CD14-positive monocyte (primary cell): ENCODE results near the gene MOB3B. TPM values are rescaled to one million over a fixed set of nuclear protein-coding genes. Genes with fewer than 3 reads are reported as not detected.

ENCODE experiments used
- DNase-seq, 3 donors: peaks; one replicate each; pipeline ENCODE4 v3.0.0-alpha.2; 2011 to 2022
- H2AFZ ChIP-seq: 2 replicates; pipeline ENCODE4 v1.6.0; 2012; ENCODE audit warnings: mild to moderate bottlenecking, low read depth, low read length, inconsistent platforms; ENCODE audit not compliant: insufficient read depth, poor library complexity, severe bottlenecking
- H3K27ac ChIP-seq, 2 donors: 1 replicate in 1 of 2; 2 replicates in 1 of 2; pipeline ENCODE4 v1.5.1; 2012 to 2013; ENCODE audit warnings: low read length in 2 of 2, control low read depth in 1 of 2, inconsistent platforms in 1 of 2, low read depth in 1 of 2, mild to moderate bottlenecking in 1 of 2
- H3K27me3 ChIP-seq, 2 donors: one replicate each; pipeline versions ENCODE4 v1.6.0 to v1.6.1; 2011 to 2013; ENCODE audit warnings: low read length in 2 of 2; ENCODE audit not compliant: control insufficient read depth in 2 of 2, insufficient read depth in 2 of 2
- H3K36me3 ChIP-seq, 2 donors: replicated peaks in 1 of 2; 1 replicate in 1 of 2; 2 replicates in 1 of 2; pipeline versions ENCODE4 v1.5.1 to v1.6.1; 2012 to 2013; ENCODE audit warnings: low read length in 2 of 2, control low read depth in 1 of 2, inconsistent platforms in 1 of 2, mild to moderate bottlenecking in 1 of 2; ENCODE audit not compliant: insufficient read depth in 2 of 2, control insufficient read depth in 1 of 2
- H3K4me1 ChIP-seq, 2 donors: 1 replicate in 1 of 2; 2 replicates in 1 of 2; pipeline versions ENCODE4 v1.5.1 to v1.6.1; 2012 to 2013; ENCODE audit warnings: low read length in 2 of 2, control low read depth in 1 of 2, inconsistent platforms in 1 of 2, mild to moderate bottlenecking in 1 of 2, moderate library complexity in 1 of 2; ENCODE audit not compliant: insufficient read depth in 2 of 2, control insufficient read depth in 1 of 2
- H3K4me2 ChIP-seq: replicated peaks from 2 replicates; pipeline ENCODE3; 2012; ENCODE audit warnings: low read length, moderate library complexity, mild to moderate bottlenecking; ENCODE audit not compliant: poor library complexity, severe bottlenecking; ENCODE audit errors: extremely low read depth
- H3K4me3 ChIP-seq, 3 experiments: fragments of 200-600 bp in 1 of 3; sonication (generic) in 1 of 3; replicated peaks in 1 of 3; 1 replicate in 2 of 3; 2 replicates in 1 of 3; pipeline ENCODE4 v1.5.1; 2011 to 2013; ENCODE audit warnings: low read length in 3 of 3, mild to moderate bottlenecking in 3 of 3, control low read depth in 2 of 3, low read depth in 2 of 3, inconsistent platforms in 1 of 3, moderate library complexity in 1 of 3
- H3K79me2 ChIP-seq: 2 replicates; pipeline ENCODE4 v1.6.0; 2012; ENCODE audit warnings: mild to moderate bottlenecking, control low read depth, inconsistent platforms, low read length, moderate library complexity; ENCODE audit not compliant: insufficient read depth
- H3K9ac ChIP-seq: 2 replicates; pipeline ENCODE4 v1.6.0; 2017; ENCODE audit warnings: low read length, mild to moderate bottlenecking; ENCODE audit not compliant: insufficient read depth, poor library complexity, severe bottlenecking
- H3K9me3 ChIP-seq, 2 donors: replicated peaks in 1 of 2; 1 replicate in 1 of 2; 2 replicates in 1 of 2; pipeline versions ENCODE4 v1.5.1 to v1.6.1; 2012 to 2013; ENCODE audit warnings: low read length in 2 of 2, control low read depth in 1 of 2; ENCODE audit not compliant: control insufficient read depth in 1 of 2, insufficient read depth in 1 of 2
- H4K20me1 ChIP-seq: 2 replicates; pipeline ENCODE4 v1.6.0; 2012; ENCODE audit warnings: mild to moderate bottlenecking, low read length, control low read depth, moderate library complexity; ENCODE audit not compliant: insufficient read depth
- H3K27ac Mint-ChIP-seq, 7 donors: one replicate each; pipeline ENCODE4 v1.8.0; 2020; ENCODE audit warnings: mild to moderate bottlenecking in 7 of 7, mixed read lengths in 7 of 7, moderate library complexity in 6 of 7, inconsistent platforms in 2 of 7
- H3K27me3 Mint-ChIP-seq, 3 donors: one replicate each; pipeline ENCODE4 v1.8.0; 2021 to 2022; ENCODE audit warnings: low read depth in 3 of 3, mild to moderate bottlenecking in 3 of 3, mixed read lengths in 3 of 3, moderate library complexity in 3 of 3, inconsistent platforms in 1 of 3
- H3K36me3 Mint-ChIP-seq, 2 donors: one replicate each; pipeline ENCODE4 v1.8.0; 2020; ENCODE audit warnings: mixed read lengths in 2 of 2, inconsistent platforms in 1 of 2, mild to moderate bottlenecking in 1 of 2
- H3K4me1 Mint-ChIP-seq: one replicate; pipeline ENCODE4 v1.8.0; 2020; ENCODE audit warnings: mild to moderate bottlenecking, mixed read lengths
- H3K4me3 Mint-ChIP-seq, 2 donors: one replicate each; pipeline ENCODE4 v1.8.0; 2020; ENCODE audit warnings: mild to moderate bottlenecking in 2 of 2, mixed read lengths in 2 of 2, moderate library complexity in 1 of 2
- H3K9me3 Mint-ChIP-seq, 7 donors: one replicate each; pipeline ENCODE4 v1.8.0; 2020 to 2022; ENCODE audit warnings: mixed read lengths in 7 of 7, mild to moderate bottlenecking in 6 of 7, moderate library complexity in 6 of 7, inconsistent platforms in 2 of 7
- CTCF ChIP-seq: fragments of 200-600 bp; IDR thresholded peaks from one replicate; pipeline ENCODE4 v1.8.0; 2022; ENCODE audit warnings: antibody characterized with exemption, mild to moderate bottlenecking
- WGBS: methylation state at CpG from one replicate; pipeline ENCODE4 v1.1.5; 2013; ENCODE audit warnings: missing lambda C conversion rate; ENCODE audit not compliant: insufficient coverage; 5-methylcytosine and 5-hydroxymethylcytosine counted together
- intact Hi-C, 2 donors: fragments of 100-400 bp; cut with micrococcal nuclease; formaldehyde crosslinking; loops; one replicate each; pipeline versions ENCODE4 v1.15.0 to v1.15.1; 2023
- polyA plus RNA-seq, 3 donors: library from polyadenylated mRNA; depleted of rRNA in 1 of 3; unstranded in 2 of 3; stranded (reverse) in 1 of 3; fragments of 300-500 nt in 2 of 3; fragments of >200 nt in 1 of 3; fragmentation: Illumina TruSeq in 2 of 3; gene quantifications; 1 replicate in 2 of 3; 2 replicates in 1 of 3; pipeline ENCODE4 v1.2.3, GENCODE V29; 2012 to 2021

Gene MOB3B
- polyA plus RNA-seq, 3 donors: 1.2 to 2.2 (median 1.4) TPM

DNA sequence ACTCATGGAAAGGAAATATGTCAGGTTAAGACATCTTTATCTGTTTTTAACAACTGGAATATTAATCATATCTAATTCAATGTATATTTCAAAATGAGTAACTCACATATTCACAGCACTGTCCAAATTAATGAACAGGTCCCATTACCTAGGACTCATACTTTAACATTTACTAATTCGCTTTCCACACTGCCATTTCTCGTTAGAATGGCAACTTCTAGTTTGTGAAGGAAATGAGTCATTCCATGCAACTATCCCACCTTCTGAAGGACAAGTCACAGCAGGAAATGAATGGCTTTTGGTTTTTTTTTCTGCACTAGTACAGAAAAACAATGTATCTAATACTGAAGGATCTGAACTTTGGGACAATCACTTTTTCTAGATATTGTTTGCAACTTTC lies 30.2 kb downstream of the MOB3B start:
- peaks cover 10 to 30% of the 10 kb centered on the region in 2 donors for H3K4me1 ChIP-seq
- no peak overlapping the region for H3K9ac ChIP-seq
- H3K36me3 ChIP-seq: no peaks in the 10 kb centered on the region
- no peak for TF ChIP-seq CTCF
- H3K4me1 Mint-ChIP-seq: peaks cover 40% of the 10 kb centered on the region
- DNase-seq: peak; percentile 38 to 78 (median 69)
- intact Hi-C loops: loop anchor here in 1 of 2 donors (5.0 kb wide), 1 partner anchor 37 kb away; no protein-coding TSS in a partner anchor
- H4K20me1 ChIP-seq: no peaks in the 10 kb centered on the region
- H3K9me3 ChIP-seq: peaks cover 0 to 5% of the 10 kb centered on the region in 2 donors
- peak overlapping the region in 1 of 7 donors; percentile 37 for H3K27ac Mint-ChIP-seq
- peak overlapping the region in 1 of 2 donors; percentile 24 for H3K27ac ChIP-seq
- H3K4me3 ChIP-seq: peak overlapping the region in 1 of 3 experiments; percentile 13
- no peaks in the 10 kb centered on the region for H3K79me2 ChIP-seq
- H3K27me3 ChIP-seq: no peaks in the 10 kb centered on the region
- no peak overlapping the region for H2AFZ ChIP-seq
- H3K4me3 Mint-ChIP-seq: no peak overlapping the region
- peaks cover 5 to 12% of the 10 kb centered on the region in 2 donors for H3K36me3 Mint-ChIP-seq
- no CpG with 5 or more reads among the region's 2 CpGs for WGBS
- peaks cover 0 to 5% (median 1%) of the 10 kb centered on the region in 7 donors for H3K9me3 Mint-ChIP-seq
- peak overlapping the region; percentile 22 for H3K4me2 ChIP-seq
- no peaks in the 10 kb centered on the region for H3K27me3 Mint-ChIP-seq

- Mint-ChIP-seq H3K4me3 (no peak overlapping the region), H3K9me3 (peaks cover 3 to 10% (median 4%) of the 10 kb centered on the region in 7 donors), H3K27ac (no peak overlapping the region), H3K36me3 (peaks cover 8 to 15% of the 10 kb centered on the region in 2 donors), H3K27me3 (no peaks in the 10 kb centered on the region), H3K4me1 (peaks cover 37% of the 10 kb centered on the region)
- no peak overlapping the region for H2AFZ ChIP-seq
- H4K20me1 ChIP-seq: no peaks in the 10 kb centered on the region
- no peak overlapping the region for H3K27ac ChIP-seq
- peaks cover 10 to 30% of the 10 kb centered on the region in 2 donors for H3K4me1 ChIP-seq
- no peak for DNase-seq
- peaks cover 0 to 8% of the 10 kb centered on the region in 2 donors for H3K9me3 ChIP-seq
- WGBS: 100% methylated on average over 7 of the region's 11 CpGs
- no peak overlapping the region for H3K4me3 ChIP-seq
- H3K79me2 ChIP-seq: no peaks in the 10 kb centered on the region
- H3K27me3 ChIP-seq: no peaks in the 10 kb centered on the region
- TF ChIP-seq CTCF: no peak
- intact Hi-C loops: loop anchor here in 1 of 2 donors (5.0 kb wide), 1 partner anchor 36 kb away; no protein-coding TSS in a partner anchor
- no peak overlapping the region for H3K4me2 ChIP-seq
- no peak overlapping the region for H3K9ac ChIP-seq
- H3K36me3 ChIP-seq: no peaks in the 10 kb centered on the region
These were observed 31.7 kb downstream of the MOB3B start for GRCh38 chr9:27497883-27498417.
